OCI-LY7 (cell line): ENCODE measurements around the gene TGFBR3. TPM values are rescaled to one million over a fixed set of nuclear protein-coding genes. Genes with fewer than 3 reads are reported as not detected.

Source experiments
- BruUV-seq: library from RNA; stranded (reverse); fragments of 400-500 nt; replicated peaks from 2 replicates; lab custom pipeline; 2021; lab: Mats Ljungman, UMichigan
- CTCF ChIA-PET: fragments of 300-600 bp; sonication (Branson Sonifier 250); formaldehyde crosslinking; loops from one replicate; lab custom pipeline; 2022; ENCODE audit warnings: antibody characterized with exemption; ENCODE audit not compliant: unreplicated experiment; lab: Charles Lee
- POLR2A ChIA-PET: fragments of 300-600 bp; sonication (Branson Sonifier 250); formaldehyde crosslinking; loops from one replicate; lab custom pipeline; 2022; ENCODE audit warnings: antibody characterized with exemption; lab: Charles Lee
- DNase-seq: peaks from one replicate; pipeline ENCODE4 v3.0.0-alpha.2; 2015; ENCODE audit warnings: low spot score
- H2AFZ ChIP-seq: fragments of 200-600 bp; sonication (generic), shearing (Covaris generic); 2 replicates; pipeline ENCODE4 v1.6.1; 2014; ENCODE audit warnings: mild to moderate bottlenecking, antibody characterized with exemption, low read length, moderate library complexity
- H3K27ac ChIP-seq: fragments of 200-600 bp; sonication (generic); 2 replicates; pipeline ENCODE4 v1.5.1; 2014; ENCODE audit warnings: mixed run types, low read depth, mild to moderate bottlenecking, moderate library complexity, low read length, inconsistent platforms; ENCODE audit not compliant: poor library complexity, severe bottlenecking
- H3K36me3 ChIP-seq: fragments of 200-600 bp; sonication (generic); 2 replicates; pipeline ENCODE4 v1.6.1; 2014; ENCODE audit warnings: mild to moderate bottlenecking, antibody characterized with exemption, low read length, moderate library complexity, mixed read lengths; ENCODE audit not compliant: insufficient read depth
- H3K4me1 ChIP-seq: fragments of 200-600 bp; sonication (generic); 2 replicates; pipeline ENCODE4 v1.5.1; 2014; ENCODE audit warnings: mild to moderate bottlenecking, low read length; ENCODE audit not compliant: insufficient read depth, poor library complexity, severe bottlenecking
- H3K4me2 ChIP-seq: fragments of 200-600 bp; sonication (generic); 2 replicates; pipeline ENCODE4 v1.6.1; 2014; ENCODE audit warnings: mild to moderate bottlenecking, low read length
- H3K4me3 ChIP-seq: fragments of 200-600 bp; sonication (generic); 2 replicates; pipeline ENCODE4 v1.5.1; 2014; ENCODE audit warnings: mild to moderate bottlenecking, low read depth, low read length; ENCODE audit not compliant: poor library complexity, severe bottlenecking
- H3K79me2 ChIP-seq: fragments of 200-600 bp; sonication (generic); 2 replicates; pipeline ENCODE4 v1.6.1; 2016; ENCODE audit warnings: low read depth, mild to moderate bottlenecking, low read length, moderate library complexity, mixed read lengths; ENCODE audit not compliant: insufficient read depth
- H3K9me2 ChIP-seq: fragments of 200-600 bp; sonication (generic); 2 replicates; pipeline ENCODE4 v1.6.1; 2016; ENCODE audit warnings: mild to moderate bottlenecking, low read length, mixed read lengths; ENCODE audit not compliant: insufficient read depth
- H3K9me3 ChIP-seq: fragments of 200-600 bp; sonication (generic); 2 replicates; pipeline ENCODE4 v1.6.1; 2014; ENCODE audit warnings: mild to moderate bottlenecking, mixed run types, low read length, mixed read lengths
- H4K20me1 ChIP-seq: fragments of 200-600 bp; sonication (generic); 2 replicates; pipeline ENCODE4 v1.6.1; 2014; ENCODE audit warnings: mild to moderate bottlenecking, antibody characterized with exemption, low read length, moderate library complexity, mixed read lengths; ENCODE audit not compliant: insufficient read depth
- EZH2phosphoT487 ChIP-seq: fragments of 200-600 bp; sonication (generic); IDR thresholded peaks from 2 replicates; pipeline ENCODE4 v1.6.1; 2018; ENCODE audit warnings: low read depth, borderline replicate concordance, mild to moderate bottlenecking, mixed run types, antibody characterized with exemption, low read length, moderate library complexity, mixed read lengths
- intact Hi-C: fragments of 100-400 bp; cut with micrococcal nuclease; formaldehyde crosslinking; loops from one replicate; pipeline ENCODE4 v1.10.0; 2022; ENCODE audit not compliant: unreplicated experiment
- total RNA-seq, 2 experiments: library from RNA; depleted of rRNA in 1 of 2; stranded (reverse); fragments of >200 nt in 1 of 2; shearing (Covaris generic) in 1 of 2; gene quantifications; 2 replicates each; pipeline ENCODE4 v1.2.3, GENCODE V29; 2014 to 2022
- TF ChIP-seq, protein P1 (sequence below): fragments of 200-600 bp; sonication (generic); conservative IDR thresholded peaks from 2 replicates; pipeline ENCODE4 v1.5.1; 2014; ENCODE audit warnings: mild to moderate bottlenecking, antibody characterized with exemption, low read length, moderate library complexity, mixed read lengths

Gene TGFBR3
- total RNA-seq, 2 experiments from 2014 or later = not detected

DNA sequence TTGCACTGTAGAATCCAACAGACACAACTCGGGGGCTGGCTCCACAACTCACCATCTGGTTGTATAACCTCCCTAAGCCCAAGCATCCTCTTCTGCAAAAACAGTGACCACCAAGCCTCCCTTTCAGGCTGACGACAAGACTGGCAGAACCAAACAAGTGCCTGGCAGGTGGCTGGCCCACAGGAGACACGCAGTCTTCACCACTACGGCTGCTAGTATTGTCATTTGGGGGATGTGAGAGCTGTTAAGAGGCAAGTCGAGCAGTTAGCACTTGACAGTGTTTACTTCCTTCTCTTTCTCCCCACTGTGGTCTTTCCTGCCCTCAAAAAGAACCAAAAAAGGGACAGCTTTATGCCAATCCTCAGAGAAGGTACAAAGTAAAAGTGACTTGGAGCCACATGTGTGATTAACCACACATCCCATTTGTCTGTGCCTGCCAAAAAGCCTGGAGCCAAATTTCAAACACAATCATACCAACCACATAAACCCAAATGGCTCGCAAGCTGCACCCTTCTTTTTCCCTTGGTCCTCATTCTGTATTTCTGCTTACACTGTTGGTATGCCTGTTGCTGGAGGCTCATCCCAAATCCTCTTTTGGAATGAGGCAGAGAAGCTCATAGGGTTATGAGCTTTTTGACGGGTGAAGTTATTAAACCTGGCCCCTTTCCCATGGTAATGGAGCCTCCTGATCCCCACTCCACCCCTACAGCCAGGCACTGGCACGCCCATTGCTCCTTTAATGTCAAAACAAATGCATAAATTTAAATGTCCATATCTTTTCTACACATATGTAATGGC, 94.1 kb downstream of the TGFBR3 start:
- CTCF ChIA-PET = interaction anchor here (0.8 kb wide), 1 partner anchor 53 kb away, joined by 3 read pairs; no protein-coding TSS in a partner anchor
- H3K79me2 ChIP-seq = no peaks in the 10 kb centered on the region
- TF ChIP-seq, protein P1, sequence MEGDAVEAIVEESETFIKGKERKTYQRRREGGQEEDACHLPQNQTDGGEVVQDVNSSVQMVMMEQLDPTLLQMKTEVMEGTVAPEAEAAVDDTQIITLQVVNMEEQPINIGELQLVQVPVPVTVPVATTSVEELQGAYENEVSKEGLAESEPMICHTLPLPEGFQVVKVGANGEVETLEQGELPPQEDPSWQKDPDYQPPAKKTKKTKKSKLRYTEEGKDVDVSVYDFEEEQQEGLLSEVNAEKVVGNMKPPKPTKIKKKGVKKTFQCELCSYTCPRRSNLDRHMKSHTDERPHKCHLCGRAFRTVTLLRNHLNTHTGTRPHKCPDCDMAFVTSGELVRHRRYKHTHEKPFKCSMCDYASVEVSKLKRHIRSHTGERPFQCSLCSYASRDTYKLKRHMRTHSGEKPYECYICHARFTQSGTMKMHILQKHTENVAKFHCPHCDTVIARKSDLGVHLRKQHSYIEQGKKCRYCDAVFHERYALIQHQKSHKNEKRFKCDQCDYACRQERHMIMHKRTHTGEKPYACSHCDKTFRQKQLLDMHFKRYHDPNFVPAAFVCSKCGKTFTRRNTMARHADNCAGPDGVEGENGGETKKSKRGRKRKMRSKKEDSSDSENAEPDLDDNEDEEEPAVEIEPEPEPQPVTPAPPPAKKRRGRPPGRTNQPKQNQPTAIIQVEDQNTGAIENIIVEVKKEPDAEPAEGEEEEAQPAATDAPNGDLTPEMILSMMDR = no peak
- no peak for TF ChIP-seq EZH2phosphoT487
- POLR2A ChIA-PET = interaction anchor here (0.7 to 0.9 kb wide), 2 partner anchors 9 to 14 kb away, joined by 3 read pairs; no protein-coding TSS in a partner anchor
- DNase-seq = no peak
- H3K27ac ChIP-seq = no peak overlapping the region
- no TSS peak for BruUV-seq
- H3K9me2 ChIP-seq = no peaks in the 10 kb centered on the region
- no peak overlapping the region for H3K4me3 ChIP-seq
- intact Hi-C loops = no loop called here
- peak overlapping the region; percentile 9; the same call in 1 of the 2 replicates for H2AFZ ChIP-seq
- no peaks in the 10 kb centered on the region for H3K9me3 ChIP-seq
- no peaks in the 10 kb centered on the region for H4K20me1 ChIP-seq
- no peak overlapping the region for H3K4me2 ChIP-seq
- H3K4me1 ChIP-seq = no peaks in the 10 kb centered on the region
- H3K36me3 ChIP-seq = no peaks in the 10 kb centered on the region

DNA sequence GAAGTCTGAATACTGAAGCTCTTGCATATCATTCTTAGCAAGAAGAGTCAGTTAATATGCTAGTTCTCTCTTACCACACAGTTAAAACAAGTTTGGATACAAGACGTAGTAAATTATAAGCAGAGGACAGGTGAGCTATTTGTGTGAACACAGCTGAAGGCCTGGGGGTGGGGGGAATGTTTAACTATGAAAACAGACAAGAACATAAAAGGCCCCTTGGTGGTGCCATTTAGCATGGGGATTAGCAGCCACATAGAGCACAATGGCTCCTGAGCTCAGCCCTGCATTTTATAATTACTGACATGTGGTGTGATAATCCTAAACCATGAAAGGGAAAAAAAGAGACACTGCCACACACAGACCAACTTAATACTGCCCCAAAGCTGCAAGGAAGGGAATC, 94.8 kb downstream of the TGFBR3 start:
- H3K36me3 ChIP-seq = no peaks in the 10 kb centered on the region
- BruUV-seq = no TSS peak
- no peak overlapping the region for H2AFZ ChIP-seq
- H4K20me1 ChIP-seq = no peaks in the 10 kb centered on the region
- H3K9me2 ChIP-seq = no peaks in the 10 kb centered on the region
- TF ChIP-seq, protein P1 = no peak
- no peak for TF ChIP-seq EZH2phosphoT487
- ChIA-PET CTCF (interaction anchor here (0.6 to 0.8 kb wide), 2 partner anchors 53 to 561 kb away, joined by 3 to 4 read pairs; no protein-coding TSS in a partner anchor), POLR2A (interaction anchor here (0.8 kb wide), 1 partner anchor 302 kb away, joined by 3 read pairs; no protein-coding TSS in a partner anchor)
- DNase-seq = no peak
- H3K27ac ChIP-seq = no peak overlapping the region
- no peaks in the 10 kb centered on the region for H3K9me3 ChIP-seq
- no peaks in the 10 kb centered on the region for H3K79me2 ChIP-seq
- intact Hi-C loops = no loop called here
- H3K4me1 ChIP-seq = no peaks in the 10 kb centered on the region
- no peak overlapping the region for H3K4me3 ChIP-seq
- H3K4me2 ChIP-seq = no peak overlapping the region
